Measurements from ENCODE around the gene SPTLC3. TPM values are rescaled to one million over a fixed set of nuclear protein-coding genes. Genes with fewer than 3 reads are reported as not detected.
"Not testable (repeated sequence)": the region's sequence is repeated elsewhere in the genome, so short reads cannot be mapped to it uniquely, and the experiment has no call there.

Gene SPTLC3
- total and polyA plus RNA-seq, 2 donors (not counting 1 experiment from before 2014, with no cell fraction given), result 4.0 TPM

- TF ChIP-seq EZH2 (IDR thresholded peaks at IDR 0.05; ENCODE audit: low read length, missing control alignments) (no peak), CTCF (conservative IDR thresholded peaks at IDR 0.05 in 1 of 2, IDR thresholded peaks at IDR 0.05 in 1 of 2; ENCODE audit: low read depth in 1 of 2, low read length in 2 of 2) (no peak)
- no peak overlapping the region for H2AFZ ChIP-seq (ENCODE audit: low read length)
- H3K9me3 ChIP-seq (ENCODE audit: control insufficient read depth, insufficient read depth, low read depth, low read length), result no peaks in the 10 kb centered on the region
- H3K4me3 ChIP-seq (replicated peaks in 1 of 4; ENCODE audit: control extremely low read depth in 1 of 4, insufficient read depth in 1 of 4, low read depth in 3 of 4, low read length in 4 of 4), result no peak overlapping the region
- no peaks in the 10 kb centered on the region for H3K36me3 ChIP-seq (ENCODE audit: control insufficient read depth, insufficient read depth, low read length)
- H4K20me1 ChIP-seq (ENCODE audit: control insufficient read depth, extremely low read depth, insufficient read depth, low read length), result no peaks in the 10 kb centered on the region
- no peaks in the 10 kb centered on the region for H3K27me3 ChIP-seq (ENCODE audit: control insufficient read depth, insufficient read depth, low read length)
- no peak overlapping the region for H3K4me2 ChIP-seq (ENCODE audit: extremely low read depth, insufficient read depth, low read length)
- H3K27ac ChIP-seq (ENCODE audit: insufficient read depth, low read length), result no peak overlapping the region
- H3K79me2 ChIP-seq (ENCODE audit: control insufficient read depth, insufficient read depth, low read length), result no peaks in the 10 kb centered on the region
- no peak overlapping the region for H3K9ac ChIP-seq (ENCODE audit: insufficient read depth, low read length)
- no peak for DNase-seq (ENCODE audit: low read depth in 2 of 2)
- no peaks in the 10 kb centered on the region for H3K4me1 ChIP-seq (ENCODE audit: control insufficient read depth, extremely low read depth, insufficient read depth, low read length)
These were observed 29.9 kb upstream of the SPTLC3 start for GRCh38 chr20:12978613-12979495.

- not testable (repeated sequence) for H3K4me3 ChIP-seq (replicated peaks in 1 of 4; ENCODE audit: control extremely low read depth in 1 of 4, insufficient read depth in 1 of 4, low read depth in 3 of 4, low read length in 4 of 4); H3K27me3 ChIP-seq (ENCODE audit: control insufficient read depth, insufficient read depth, low read length); H3K9me3 ChIP-seq (ENCODE audit: control insufficient read depth, insufficient read depth, low read depth, low read length); H3K4me1 ChIP-seq (ENCODE audit: control insufficient read depth, extremely low read depth, insufficient read depth, low read length); H3K9ac ChIP-seq (ENCODE audit: insufficient read depth, low read length); DNase-seq (ENCODE audit: low read depth in 2 of 2); H2AFZ ChIP-seq (ENCODE audit: low read length); H3K36me3 ChIP-seq (ENCODE audit: control insufficient read depth, insufficient read depth, low read length); H4K20me1 ChIP-seq (ENCODE audit: control insufficient read depth, extremely low read depth, insufficient read depth, low read length); H3K4me2 ChIP-seq (ENCODE audit: extremely low read depth, insufficient read depth, low read length); H3K27ac ChIP-seq (ENCODE audit: insufficient read depth, low read length); H3K79me2 ChIP-seq (ENCODE audit: control insufficient read depth, insufficient read depth, low read length)
These were observed 29.1 kb upstream of the SPTLC3 start for GRCh38 chr20:12979713-12980112.

- no peak overlapping the region for H3K9ac ChIP-seq (ENCODE audit: insufficient read depth, low read length)
- H3K79me2 ChIP-seq (ENCODE audit: control insufficient read depth, insufficient read depth, low read length), result no peaks in the 10 kb centered on the region
- no peak for TF ChIP-seq CTCF (conservative IDR thresholded peaks at IDR 0.05 in 1 of 2, IDR thresholded peaks at IDR 0.05 in 1 of 2; ENCODE audit: low read depth in 1 of 2, low read length in 2 of 2)
- TF ChIP-seq EZH2 (IDR thresholded peaks at IDR 0.05; ENCODE audit: low read length, missing control alignments), result no peak
- no peaks in the 10 kb centered on the region for H3K27me3 ChIP-seq (ENCODE audit: control insufficient read depth, insufficient read depth, low read length)
- H3K4me3 ChIP-seq (replicated peaks in 1 of 4; ENCODE audit: control extremely low read depth in 1 of 4, insufficient read depth in 1 of 4, low read depth in 3 of 4, low read length in 4 of 4), result no peak overlapping the region
- H3K9me3 ChIP-seq (ENCODE audit: control insufficient read depth, insufficient read depth, low read depth, low read length), result no peaks in the 10 kb centered on the region
- H4K20me1 ChIP-seq (ENCODE audit: control insufficient read depth, extremely low read depth, insufficient read depth, low read length), result no peaks in the 10 kb centered on the region
- no peak for DNase-seq (ENCODE audit: low read depth in 2 of 2)
- no peak overlapping the region for H2AFZ ChIP-seq (ENCODE audit: low read length)
- H3K36me3 ChIP-seq (ENCODE audit: control insufficient read depth, insufficient read depth, low read length), result no peaks in the 10 kb centered on the region
- no peaks in the 10 kb centered on the region for H3K4me1 ChIP-seq (ENCODE audit: control insufficient read depth, extremely low read depth, insufficient read depth, low read length)
- H3K27ac ChIP-seq (ENCODE audit: insufficient read depth, low read length), result no peak overlapping the region
- no peak overlapping the region for H3K4me2 ChIP-seq (ENCODE audit: extremely low read depth, insufficient read depth, low read length)
These were observed 26.7 kb upstream of the SPTLC3 start for GRCh38 chr20:12982098-12982497.

Measured in fibroblast of lung (primary cell).